GM12891 (cell line): ENCODE data around the gene NR2C2.
A peak's percentile ranks its signal among the peaks of the same experiment; 100 is the strongest.

Source experiments
- DNase-seq: peaks from one replicate; pipeline ENCODE4 v3.0.0; 2011; ENCODE audit warnings: low spot score; ENCODE audit not compliant: insufficient read length
- FAIRE-seq: peaks from 2 replicates; lab custom pipeline; 2011; peaks lifted over from hg19 to GRCh38; lab: Jason Lieb, UNC
- PAX5 ChIP-seq: IDR thresholded peaks from 2 replicates; pipeline ENCODE4 v1.6.1; 2011; ENCODE audit warnings: low read length, moderate library complexity, mild to moderate bottlenecking; ENCODE audit not compliant: insufficient read depth, severe bottlenecking
- POLR2A ChIP-seq: IDR thresholded peaks from 2 replicates; pipeline ENCODE4 v1.6.1; 2011; ENCODE audit warnings: low read depth, low read length, control low read depth
- POLR2AphosphoS5 ChIP-seq: IDR thresholded peaks from 2 replicates; pipeline ENCODE4 v1.6.1; 2011; ENCODE audit warnings: low read depth, low read length, control low read depth
- POU2F2 ChIP-seq: IDR thresholded peaks from 2 replicates; pipeline ENCODE4 v1.6.1; 2011; ENCODE audit warnings: low read depth, mild to moderate bottlenecking, control low read depth, low read length, moderate library complexity
- SPI1 ChIP-seq: IDR thresholded peaks from 2 replicates; pipeline ENCODE4 v1.6.1; 2011; ENCODE audit warnings: low read depth, low read length, control low read depth
- TAF1 ChIP-seq: IDR thresholded peaks from 2 replicates; pipeline ENCODE4 v1.6.1; 2011; ENCODE audit warnings: low read depth, low read length, control low read depth

NR2C2 gene

DNA sequence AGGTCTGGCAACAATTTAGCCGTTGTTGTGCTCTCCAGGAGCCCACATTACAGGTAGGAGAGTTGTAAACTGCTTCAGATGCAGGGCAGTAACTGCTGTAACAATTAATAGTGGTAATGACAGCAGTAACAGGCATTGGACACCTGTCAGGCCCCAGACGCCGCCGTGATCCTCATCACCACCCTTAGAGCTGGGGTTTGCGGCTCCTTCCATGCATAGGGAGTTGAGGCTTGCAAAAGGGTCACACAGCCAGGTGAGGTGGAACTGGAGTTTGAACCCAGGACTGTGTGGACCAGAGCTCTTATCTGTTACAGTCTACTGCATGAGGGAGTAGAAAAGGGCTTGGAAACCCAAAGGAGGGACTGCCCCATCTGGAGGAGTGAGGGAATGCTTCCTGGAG lies 26.8 kb upstream of the NR2C2 start:
- TF ChIP-seq POLR2AphosphoS5 = no peak
- no peak for TF ChIP-seq POU2F2
- TF ChIP-seq POLR2A = no peak
- no peak for TF ChIP-seq TAF1
- no peak for TF ChIP-seq SPI1
- TF ChIP-seq PAX5 = no peak
- FAIRE-seq (no peak), DNase-seq (no peak)

DNA sequence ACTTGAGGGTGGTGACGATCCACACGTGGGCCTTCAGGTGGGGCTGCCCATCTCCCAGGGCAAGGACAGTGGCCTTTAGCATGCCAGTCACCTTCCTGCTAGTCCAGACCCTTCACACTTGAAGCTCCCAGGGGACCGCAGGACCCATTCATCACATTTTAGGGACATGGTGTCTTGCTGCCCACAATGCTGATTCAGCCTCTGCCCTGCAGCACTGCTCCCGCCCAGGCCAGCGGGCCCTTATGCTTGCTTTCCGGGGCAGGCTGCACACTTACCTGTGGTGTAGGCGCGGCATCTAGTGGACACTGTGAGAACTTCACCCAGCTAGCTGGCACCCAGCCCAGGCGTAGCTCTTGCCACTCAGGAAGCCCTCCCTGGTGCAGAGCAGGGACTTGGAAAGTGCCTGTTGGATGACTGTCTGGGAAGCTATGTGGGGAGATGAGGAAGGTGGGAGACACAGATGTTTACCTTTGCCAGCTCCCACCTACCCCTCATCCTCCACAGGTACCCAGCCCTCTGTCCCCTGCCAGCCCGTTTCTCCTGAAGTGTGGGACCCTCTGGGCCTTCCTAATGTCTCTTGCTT lies 26.3 kb upstream of the NR2C2 start:
- peak; percentile 77 for DNase-seq
- no peak for TF ChIP-seq POLR2AphosphoS5
- TF ChIP-seq POU2F2 = no peak
- TF ChIP-seq PAX5 = no peak
- TF ChIP-seq SPI1 = no peak
- no peak for TF ChIP-seq TAF1
- no peak for TF ChIP-seq POLR2A
- FAIRE-seq = peak; percentile 91

DNA sequence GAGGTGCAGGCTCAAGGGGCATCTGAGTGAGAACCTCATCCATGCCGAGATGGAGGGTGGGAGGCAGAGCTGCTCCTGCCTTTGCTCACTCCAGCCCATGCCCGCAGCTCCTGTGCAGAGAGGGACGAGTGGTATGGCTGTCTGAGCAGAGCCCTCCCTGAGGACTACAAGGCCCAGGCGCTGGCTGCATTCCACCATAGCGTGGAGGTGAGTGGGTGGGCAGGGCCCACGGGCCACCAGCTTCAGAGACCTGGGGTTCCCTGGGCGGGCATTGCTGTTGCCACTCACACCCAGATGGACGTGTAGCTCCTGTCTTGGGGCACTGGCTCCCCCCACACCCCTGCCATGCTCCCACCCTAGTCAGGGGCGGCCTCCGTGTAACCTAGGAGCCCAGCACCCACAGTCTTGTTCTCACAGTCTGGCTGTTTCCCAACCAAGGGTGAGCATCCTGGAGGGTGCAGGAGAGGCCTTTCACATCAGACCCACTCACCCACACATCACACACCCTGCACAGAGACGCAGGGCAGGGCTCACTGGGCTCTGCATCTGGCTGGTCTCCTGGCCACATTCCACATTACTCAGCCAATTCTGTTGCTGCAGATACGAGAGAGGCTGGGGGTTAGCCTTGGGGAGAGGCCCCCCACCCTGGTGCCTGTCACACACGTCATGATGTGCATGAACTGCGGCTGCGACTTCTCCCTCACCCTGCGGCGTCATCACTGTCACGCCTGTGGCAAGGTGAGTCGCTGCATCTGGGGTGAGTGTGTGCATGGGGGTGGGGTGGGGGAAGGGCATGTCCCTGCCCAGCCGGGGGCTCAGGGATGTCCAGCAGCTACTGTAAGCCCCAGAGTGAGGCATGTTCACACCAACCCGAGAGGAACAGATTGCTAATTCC lies 25.3 kb upstream of the NR2C2 start:
- no peak for TF ChIP-seq SPI1
- TF ChIP-seq POLR2AphosphoS5 = no peak
- no peak for TF ChIP-seq PAX5
- no peak for TF ChIP-seq POU2F2
- TF ChIP-seq POLR2A = no peak
- TF ChIP-seq TAF1 = no peak
- DNase-seq = no peak
- FAIRE-seq = no peak

DNA sequence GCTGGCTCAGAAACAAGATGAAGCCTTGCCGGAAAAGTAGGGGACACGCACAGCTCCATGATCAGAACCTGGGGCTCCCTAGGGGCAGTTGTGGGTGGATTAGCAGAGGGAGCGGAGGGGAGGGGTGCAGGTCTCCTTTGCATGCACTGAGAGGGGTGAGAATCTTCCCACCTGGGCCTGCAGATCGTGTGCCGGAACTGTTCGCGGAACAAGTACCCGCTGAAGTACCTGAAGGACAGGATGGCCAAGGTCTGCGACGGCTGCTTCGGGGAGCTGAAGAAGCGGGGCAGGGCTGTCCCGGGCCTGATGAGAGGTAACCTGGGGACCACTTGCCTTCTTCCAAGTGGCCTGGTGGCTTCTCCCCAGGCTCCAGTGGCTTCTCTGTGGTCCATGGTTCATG lies 24.5 kb upstream of the NR2C2 start:
- TF ChIP-seq TAF1 = no peak
- no peak for TF ChIP-seq POLR2A
- TF ChIP-seq POU2F2 = no peak
- no peak for TF ChIP-seq PAX5
- no peak for FAIRE-seq

DNA sequence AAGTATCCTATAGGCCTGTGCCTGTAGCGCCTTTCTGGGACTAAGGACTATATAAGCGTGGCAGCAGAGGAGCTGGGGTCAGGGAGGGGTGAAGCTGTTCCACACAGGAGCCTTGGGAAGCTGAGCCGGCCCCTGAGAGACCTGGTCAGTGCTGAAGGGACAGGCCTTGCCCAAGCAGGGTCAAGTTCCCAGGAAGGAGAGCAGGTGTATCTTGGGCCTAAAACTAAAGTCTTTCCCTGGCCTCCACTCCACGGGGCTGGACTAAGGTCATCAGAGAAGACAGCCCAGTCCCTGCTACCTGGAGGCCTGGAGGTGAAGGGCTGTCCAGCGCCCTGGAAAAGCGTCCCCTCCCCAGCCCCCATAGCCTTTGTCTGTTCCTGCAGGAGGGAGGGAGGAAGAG lies 23.9 kb upstream of the NR2C2 start:
- DNase-seq (no peak), FAIRE-seq (no peak)
- TF ChIP-seq PAX5 = no peak
- TF ChIP-seq SPI1 = no peak

More for the DNA sequence above, 24.5 kb upstream of the NR2C2 start:
- DNase-seq = no peak

DNA sequence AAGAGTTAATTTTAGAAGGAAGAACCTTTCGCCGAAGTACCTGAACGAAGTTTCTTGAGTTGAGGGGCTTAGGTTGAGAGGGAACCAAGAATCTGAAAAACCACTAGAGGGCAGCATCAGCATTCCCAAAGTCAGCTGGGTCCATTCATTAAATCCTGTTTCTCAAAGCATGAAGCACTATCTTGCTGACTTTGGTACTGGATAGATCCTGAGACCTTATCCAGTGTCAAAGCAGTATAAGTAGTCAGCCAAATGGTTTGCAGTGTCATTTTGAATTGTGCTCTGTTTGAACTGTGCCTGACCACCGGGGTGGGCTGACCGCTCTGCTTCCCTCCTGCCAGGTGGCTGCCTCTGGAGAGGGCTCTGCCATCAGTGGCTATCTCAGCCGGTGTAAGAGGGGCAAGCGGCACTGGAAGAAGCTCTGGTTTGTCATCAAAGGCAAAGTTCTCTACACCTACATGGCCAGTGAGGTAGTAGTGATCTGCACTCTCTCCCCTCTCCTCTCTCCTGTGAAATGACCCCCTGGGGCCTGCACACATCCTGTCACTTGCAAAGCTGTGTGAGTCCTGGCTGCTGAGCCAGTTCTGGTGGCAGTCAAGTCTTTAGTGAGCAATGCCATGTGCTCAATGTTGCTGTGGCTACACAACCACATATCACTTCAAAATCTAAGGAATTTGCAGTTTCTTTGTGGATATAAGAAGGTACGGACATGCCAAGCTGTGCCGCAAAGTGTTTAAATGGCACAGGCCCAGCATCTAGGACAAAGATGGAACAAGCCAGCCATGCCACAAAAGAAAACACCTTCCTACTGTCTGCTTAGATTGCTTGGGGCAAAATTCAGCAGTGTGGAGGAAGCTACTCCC lies 21.4 kb upstream of the NR2C2 start:
- TF ChIP-seq POLR2AphosphoS5 = no peak
- FAIRE-seq (peak; percentile 75), DNase-seq (no peak)

DNA sequence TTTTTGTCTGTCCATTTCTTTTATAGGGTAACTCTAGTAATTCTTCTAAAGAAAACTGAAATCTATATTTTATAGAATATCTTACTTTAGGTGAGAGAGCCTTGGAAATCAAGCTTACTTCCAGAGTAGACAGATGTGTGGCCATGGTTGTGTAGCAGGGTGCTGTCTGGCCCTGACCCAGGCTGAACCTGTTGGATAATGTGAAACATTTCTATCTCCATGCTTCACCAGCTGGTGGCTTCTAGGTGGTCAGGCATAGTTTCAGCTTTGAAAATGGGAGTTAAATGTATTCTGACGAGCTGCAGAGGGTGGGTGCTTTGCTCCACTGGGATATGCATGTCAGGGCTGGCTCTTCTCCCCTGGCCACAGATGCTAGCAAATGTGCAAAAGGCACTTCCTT lies 20.8 kb upstream of the NR2C2 start:
- TF ChIP-seq POLR2A (no peak), POU2F2 (no peak), PAX5 (no peak), POLR2AphosphoS5 (no peak), TAF1 (no peak), SPI1 (no peak)
- FAIRE-seq = no peak
- DNase-seq = no peak

DNA sequence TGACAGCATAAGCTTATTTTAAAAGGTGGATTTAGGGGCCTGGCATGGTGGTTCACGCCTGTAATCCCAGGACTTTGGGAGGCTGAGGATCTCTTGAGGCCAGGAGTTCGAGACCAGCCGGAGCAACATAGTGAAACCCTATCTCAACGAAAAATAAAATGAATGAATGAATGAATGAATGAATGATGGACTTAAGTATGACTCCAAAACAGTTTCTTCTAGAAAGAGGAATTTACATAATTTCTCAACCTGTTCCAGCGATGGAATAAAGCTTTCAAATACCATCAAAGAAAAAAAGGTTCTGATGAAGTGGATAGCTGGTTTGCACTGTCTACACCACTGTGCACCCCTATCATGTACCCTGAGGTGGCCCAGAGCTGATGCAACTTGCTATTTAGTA lies 20.1 kb upstream of the NR2C2 start:
- DNase-seq (no peak), FAIRE-seq (no peak)
- no peak for TF ChIP-seq POU2F2
- TF ChIP-seq TAF1 = no peak
- TF ChIP-seq SPI1 = no peak
- TF ChIP-seq POLR2AphosphoS5 = no peak
- no peak for TF ChIP-seq POLR2A
- no peak for TF ChIP-seq PAX5

DNA sequence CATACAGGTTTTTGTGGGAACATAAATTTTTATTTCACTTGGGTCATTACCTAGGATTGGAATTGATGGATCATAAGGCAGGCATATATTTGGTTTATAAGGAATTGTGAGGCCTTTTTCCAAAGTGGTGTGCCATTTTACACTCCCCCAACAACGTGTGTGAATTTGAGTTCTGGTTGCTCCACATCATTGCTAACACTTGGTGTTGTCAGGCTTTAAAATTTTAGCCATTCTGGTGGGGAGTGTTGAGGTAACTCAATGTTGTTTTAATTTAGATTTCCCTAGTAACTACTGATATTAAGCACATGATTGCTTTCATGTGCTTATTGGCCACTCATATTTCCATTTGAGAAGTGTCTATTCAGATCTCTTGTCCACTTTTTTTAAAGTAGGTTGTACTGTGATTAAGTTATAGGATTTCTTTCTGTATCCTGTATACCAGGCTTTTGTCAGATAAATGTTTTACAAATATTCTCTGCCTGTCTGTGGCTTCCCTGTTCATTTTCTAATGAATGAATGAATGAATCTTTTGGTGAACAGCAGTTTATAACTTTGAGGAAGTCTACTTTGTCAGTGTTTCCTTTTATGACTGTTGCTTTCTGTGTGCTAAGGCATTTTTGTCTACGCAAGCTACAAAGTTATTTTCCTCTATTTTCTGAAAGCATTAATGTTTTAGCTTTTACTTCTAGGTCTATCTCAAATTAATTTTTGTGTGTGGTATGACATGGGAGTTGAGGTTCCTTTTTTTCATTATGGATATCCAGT lies 17.9 kb upstream of the NR2C2 start:
- DNase-seq (no peak), FAIRE-seq (no peak)
- TF ChIP-seq PAX5 (no peak), POLR2AphosphoS5 (no peak), POU2F2 (no peak), POLR2A (no peak), SPI1 (peak; percentile 40; the same call in 1 of the 2 replicates)
